ENCODE data around the gene MAPK12. TPM values are rescaled to one million over a fixed set of nuclear protein-coding genes. Genes with fewer than 3 reads are reported as not detected.

The MAPK12 gene
- total RNA-seq, 1 experiment from 2014 or later, result 74.6 TPM

DNA sequence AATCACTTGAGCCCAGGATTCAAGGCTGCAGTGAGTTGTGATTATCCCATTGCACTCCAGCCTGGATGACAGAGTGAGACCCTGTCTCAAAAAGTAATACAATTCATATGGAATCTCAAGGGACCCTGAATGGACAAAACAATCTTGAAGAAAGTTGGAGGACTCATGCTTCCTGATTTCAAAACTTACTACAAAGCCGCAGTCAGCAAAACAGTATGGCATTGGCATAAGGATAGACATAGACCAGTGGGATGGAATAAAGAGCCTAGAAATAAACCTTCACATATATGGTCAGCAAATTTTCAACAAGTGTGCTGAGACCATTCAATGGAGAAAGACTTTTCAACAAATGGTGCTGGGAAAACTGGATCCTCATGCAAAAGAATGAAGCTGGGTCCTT, 58.2 kb downstream of the MAPK12 start:
- TF ChIP-seq, protein P1, sequence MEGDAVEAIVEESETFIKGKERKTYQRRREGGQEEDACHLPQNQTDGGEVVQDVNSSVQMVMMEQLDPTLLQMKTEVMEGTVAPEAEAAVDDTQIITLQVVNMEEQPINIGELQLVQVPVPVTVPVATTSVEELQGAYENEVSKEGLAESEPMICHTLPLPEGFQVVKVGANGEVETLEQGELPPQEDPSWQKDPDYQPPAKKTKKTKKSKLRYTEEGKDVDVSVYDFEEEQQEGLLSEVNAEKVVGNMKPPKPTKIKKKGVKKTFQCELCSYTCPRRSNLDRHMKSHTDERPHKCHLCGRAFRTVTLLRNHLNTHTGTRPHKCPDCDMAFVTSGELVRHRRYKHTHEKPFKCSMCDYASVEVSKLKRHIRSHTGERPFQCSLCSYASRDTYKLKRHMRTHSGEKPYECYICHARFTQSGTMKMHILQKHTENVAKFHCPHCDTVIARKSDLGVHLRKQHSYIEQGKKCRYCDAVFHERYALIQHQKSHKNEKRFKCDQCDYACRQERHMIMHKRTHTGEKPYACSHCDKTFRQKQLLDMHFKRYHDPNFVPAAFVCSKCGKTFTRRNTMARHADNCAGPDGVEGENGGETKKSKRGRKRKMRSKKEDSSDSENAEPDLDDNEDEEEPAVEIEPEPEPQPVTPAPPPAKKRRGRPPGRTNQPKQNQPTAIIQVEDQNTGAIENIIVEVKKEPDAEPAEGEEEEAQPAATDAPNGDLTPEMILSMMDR (IDR thresholded peaks at IDR 0.05), result no peak
- no peak for TF ChIP-seq TCF7L2 (IDR thresholded peaks at IDR 0.05; ENCODE audit: low read depth, low read length)
- TF ChIP-seq, protein P2, sequence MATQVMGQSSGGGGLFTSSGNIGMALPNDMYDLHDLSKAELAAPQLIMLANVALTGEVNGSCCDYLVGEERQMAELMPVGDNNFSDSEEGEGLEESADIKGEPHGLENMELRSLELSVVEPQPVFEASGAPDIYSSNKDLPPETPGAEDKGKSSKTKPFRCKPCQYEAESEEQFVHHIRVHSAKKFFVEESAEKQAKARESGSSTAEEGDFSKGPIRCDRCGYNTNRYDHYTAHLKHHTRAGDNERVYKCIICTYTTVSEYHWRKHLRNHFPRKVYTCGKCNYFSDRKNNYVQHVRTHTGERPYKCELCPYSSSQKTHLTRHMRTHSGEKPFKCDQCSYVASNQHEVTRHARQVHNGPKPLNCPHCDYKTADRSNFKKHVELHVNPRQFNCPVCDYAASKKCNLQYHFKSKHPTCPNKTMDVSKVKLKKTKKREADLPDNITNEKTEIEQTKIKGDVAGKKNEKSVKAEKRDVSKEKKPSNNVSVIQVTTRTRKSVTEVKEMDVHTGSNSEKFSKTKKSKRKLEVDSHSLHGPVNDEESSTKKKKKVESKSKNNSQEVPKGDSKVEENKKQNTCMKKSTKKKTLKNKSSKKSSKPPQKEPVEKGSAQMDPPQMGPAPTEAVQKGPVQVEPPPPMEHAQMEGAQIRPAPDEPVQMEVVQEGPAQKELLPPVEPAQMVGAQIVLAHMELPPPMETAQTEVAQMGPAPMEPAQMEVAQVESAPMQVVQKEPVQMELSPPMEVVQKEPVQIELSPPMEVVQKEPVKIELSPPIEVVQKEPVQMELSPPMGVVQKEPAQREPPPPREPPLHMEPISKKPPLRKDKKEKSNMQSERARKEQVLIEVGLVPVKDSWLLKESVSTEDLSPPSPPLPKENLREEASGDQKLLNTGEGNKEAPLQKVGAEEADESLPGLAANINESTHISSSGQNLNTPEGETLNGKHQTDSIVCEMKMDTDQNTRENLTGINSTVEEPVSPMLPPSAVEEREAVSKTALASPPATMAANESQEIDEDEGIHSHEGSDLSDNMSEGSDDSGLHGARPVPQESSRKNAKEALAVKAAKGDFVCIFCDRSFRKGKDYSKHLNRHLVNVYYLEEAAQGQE (IDR thresholded peaks at IDR 0.05; ENCODE audit: insufficient read depth in 1 of 2, low read depth in 2 of 2, low read length in 1 of 2), result no peak
- no peak for TF ChIP-seq POLR2AphosphoS5 (IDR thresholded peaks at IDR 0.05; ENCODE audit: low read depth, low read length)
- TF ChIP-seq SIN3A (IDR thresholded peaks at IDR 0.05; ENCODE audit: borderline replicate concordance, insufficient read depth, low read depth, low read length), result no peak
- BruUV-seq (replicated peaks), result no TSS peak
- CTCF ChIA-PET, result no interaction called here
- no peak overlapping the region for H3K27ac ChIP-seq (ENCODE audit: low read length)
- in situ Hi-C loops (cut with HindIII; ENCODE audit: low pct_unique_long_range_greater_than_20kb, low sequenced_read_pairs) (no loop called here), intact Hi-C loops (cut with micrococcal nuclease; ENCODE audit: unreplicated experiment) (no loop called here)
- DNase-seq (ENCODE audit: low read depth, low spot score), result no peak
- peaks cover 14% of the 10 kb centered on the region for H3K4me1 ChIP-seq (ENCODE audit: control insufficient read depth, insufficient read depth, low read length)
- ATAC-seq, result no peak
- H3K27me3 ChIP-seq (ENCODE audit: control insufficient read depth, insufficient read depth, low read length), result no peaks in the 10 kb centered on the region
- no peak overlapping the region for H3K4me3 ChIP-seq (ENCODE audit: low read depth in 2 of 2, low read length in 2 of 2)
- no peaks in the 10 kb centered on the region; the same call in 1 of the 2 replicates for H3K36me3 ChIP-seq (ENCODE audit: control insufficient read depth, insufficient read depth, low read length)
- POLR2A ChIA-PET, result interaction anchor here (1.1 kb wide), 1 partner anchor 41 kb away, joined by 5 read pairs; no protein-coding TSS in a partner anchor
- no peaks in the 10 kb centered on the region for H3K9me3 ChIP-seq (ENCODE audit: control insufficient read depth, insufficient read depth, low read depth, low read length)

Other genes with a start within 250 kb of the MAPK12 start
- gene IL17REL, start 248.9 kb downstream of the MAPK12 start, total RNA-seq (2021; ENCODE audit: unreplicated experiment), result 0.82 TPM
- gene TTLL8, start 203.4 kb downstream of the MAPK12 start, total RNA-seq (2021; ENCODE audit: unreplicated experiment), result not detected
- not detected for gene MLC1, start 176.3 kb downstream of the MAPK12 start, total RNA-seq (2021; ENCODE audit: unreplicated experiment)
- gene MOV10L1, start 171.7 kb downstream of the MAPK12 start, total RNA-seq (2021; ENCODE audit: unreplicated experiment), result 0.10 TPM
- gene PANX2, start 91.0 kb downstream of the MAPK12 start, total RNA-seq (2021; ENCODE audit: unreplicated experiment), result 0.77 TPM
- gene TRABD, start 75.8 kb downstream of the MAPK12 start, total RNA-seq (2021; ENCODE audit: unreplicated experiment), result 55.7 TPM
- gene SELENOO, start 60.7 kb downstream of the MAPK12 start, total RNA-seq (2021; ENCODE audit: unreplicated experiment), result 34.3 TPM
- 31.3 TPM for gene TUBGCP6, start 16.7 kb downstream of the MAPK12 start, total RNA-seq (2021; ENCODE audit: unreplicated experiment)
- 71.3 TPM for gene HDAC10, start 10.4 kb downstream of the MAPK12 start, total RNA-seq (2021; ENCODE audit: unreplicated experiment)
- 77.7 TPM for gene MAPK11, start 8.7 kb upstream of the MAPK12 start, total RNA-seq (2021; ENCODE audit: unreplicated experiment)
- 227 TPM for gene PLXNB2, start 46.0 kb upstream of the MAPK12 start, total RNA-seq (2021; ENCODE audit: unreplicated experiment)
- gene DENND6B, start 65.3 kb upstream of the MAPK12 start, total RNA-seq (2021; ENCODE audit: unreplicated experiment), result 5.8 TPM
- 52.8 TPM for gene PPP6R2, start 81.6 kb upstream of the MAPK12 start, total RNA-seq (2021; ENCODE audit: unreplicated experiment)
- gene SBF1, start 213.4 kb upstream of the MAPK12 start, total RNA-seq (2021; ENCODE audit: unreplicated experiment), result 59.2 TPM
- gene ADM2, start 219.9 kb upstream of the MAPK12 start, total RNA-seq (2021; ENCODE audit: unreplicated experiment), result 3.9 TPM
- 0.23 TPM for gene MIOX, start 225.2 kb upstream of the MAPK12 start, total RNA-seq (2021; ENCODE audit: unreplicated experiment)
- 54.2 TPM for gene LMF2, start 246.0 kb upstream of the MAPK12 start, total RNA-seq (2021; ENCODE audit: unreplicated experiment)
- gene NCAPH2, start 246.5 kb upstream of the MAPK12 start, total RNA-seq (2021; ENCODE audit: unreplicated experiment), result 55.6 TPM